ENCODE results near the gene ZNF282. TPM values are rescaled to one million over a fixed set of nuclear protein-coding genes. Genes with fewer than 3 reads are reported as not detected.
"Not testable (repeated sequence)": the region's sequence is repeated elsewhere in the genome, so short reads cannot be mapped to it uniquely, and the experiment has no call there.

ZNF282 gene
- total RNA-seq, 2 donors from 2014 or later = 10.7 to 12.1 TPM

GRCh38 chr7:149266451-149266850 lies 71.1 kb downstream of the ZNF282 start:
- Histone ChIP-seq H3K4me3 (no peak overlapping the region), H3K9me3 (no peaks in the 10 kb centered on the region), H3K27me3 (no peaks in the 10 kb centered on the region), H3K36me3 (peaks cover 26% of the 10 kb centered on the region), H3K4me1 (peaks cover 0 to 24% of the 10 kb centered on the region in 2 donors), H3K27ac (no peak overlapping the region)
- TF ChIP-seq CTCF (IDR thresholded peaks at IDR 0.05) = no peak
- no peak for DNase-seq (ENCODE audit: low spot score)

- DNase-seq (ENCODE audit: low spot score) = no peak
- Histone ChIP-seq H3K36me3 (peaks cover 26% of the 10 kb centered on the region), H3K27me3 (no peaks in the 10 kb centered on the region)
These were observed 72.4 kb downstream of the ZNF282 start for GRCh38 chr7:149267733-149268132.

GRCh38 chr7:149274424-149274823 lies 79.1 kb downstream of the ZNF282 start:
- H3K4me3 ChIP-seq; DNase-seq (ENCODE audit: low spot score); H3K4me1 ChIP-seq; H3K9me3 ChIP-seq; H3K27me3 ChIP-seq; H3K27ac ChIP-seq: not testable (repeated sequence)
- H3K36me3 ChIP-seq = peaks cover 44% of the 10 kb centered on the region

More at GRCh38 chr7:149267733-149268132, 72.4 kb downstream of the ZNF282 start:
- no peak for TF ChIP-seq CTCF (IDR thresholded peaks at IDR 0.05)
- peaks cover 0 to 18% of the 10 kb centered on the region in 2 donors for H3K4me1 ChIP-seq
- H3K4me3 ChIP-seq = no peak overlapping the region
- no peaks in the 10 kb centered on the region for H3K9me3 ChIP-seq
- no peak overlapping the region for H3K27ac ChIP-seq

Other genes with a start within 250 kb of the ZNF282 start
- 10 to 100 TPM; 32.3 to 48.9 TPM for gene PDIA4, start 167.0 kb upstream of the ZNF282 start, total RNA-seq
- gene ZNF786, start 104.8 kb upstream of the ZNF282 start, total RNA-seq = 1 to 10 TPM; 3.1 to 3.7 TPM
- gene ZNF425, start 69.2 kb upstream of the ZNF282 start, total RNA-seq = 1 to 10 TPM in 1 of 2 donors, under 1 TPM in 1; 0.89 to 1.3 TPM
- 10 to 100 TPM in 1 of 2 donors, 1 to 10 TPM in 1; 8.2 to 16.2 TPM for gene ZNF398, start 48.1 kb upstream of the ZNF282 start, total RNA-seq
- gene ZNF212, start 44.1 kb downstream of the ZNF282 start, total RNA-seq = 1 to 10 TPM; 2.5 to 3.0 TPM
- 1 to 10 TPM; 3.7 to 5.1 TPM for gene ZNF783, start 66.7 kb downstream of the ZNF282 start, total RNA-seq